Right lobe of liver (tissue), 6 donors: Measurements from ENCODE around the gene PPP6C. TPM values are rescaled to one million over a fixed set of nuclear protein-coding genes. Genes with fewer than 3 reads are reported as not detected.
"Not testable (repeated sequence)": the region's sequence is repeated elsewhere in the genome, so short reads cannot be mapped to it uniquely, and the experiment has no call there.

Experiments used
- ATAC-seq, 4 donors: fragments of 200-7000 bp; cut with Tn5 transposase; one replicate each; pipeline ENCODE4 v1.9.1; 2020; ENCODE audit warnings: mild to moderate bottlenecking in 4 of 4, moderate library complexity in 4 of 4
- DNase-seq, 3 donors: peaks; one replicate each; pipeline ENCODE4 v3.0.0-alpha.2; 2020
- H3K27ac ChIP-seq, 3 donors: fragments of 200-600 bp; one replicate each; pipeline ENCODE4 v1.8.0; 2022
- H3K27me3 ChIP-seq, 2 donors: fragments of 200-600 bp; one replicate each; pipeline ENCODE4 v1.8.0; 2022
- H3K36me3 ChIP-seq, 4 donors: fragments of 200-600 bp; sonication (generic) in 1 of 4; one replicate each; pipeline versions ENCODE4 v1.5.1 to v1.8.0; 2017 to 2022; ENCODE audit warnings: control low read depth in 1 of 4
- H3K4me1 ChIP-seq, 4 donors: fragments of 200-600 bp; sonication (generic) in 1 of 4; one replicate each; pipeline versions ENCODE4 v1.5.1 to v1.8.0; 2017 to 2022; ENCODE audit warnings: control low read depth in 1 of 4
- H3K4me3 ChIP-seq, 3 donors: fragments of 200-600 bp; one replicate each; pipeline ENCODE4 v1.8.0; 2022
- H3K9me3 ChIP-seq, 4 donors: fragments of 200-600 bp; sonication (generic) in 1 of 4; one replicate each; pipeline versions ENCODE4 v1.5.1 to v1.8.0; 2017 to 2022; ENCODE audit warnings: control low read depth in 1 of 4
- POLR2A ChIP-seq: fragments of 450-650 bp; IDR thresholded peaks from one replicate; pipeline ENCODE4 v1.6.1; 2017; ENCODE audit warnings: antibody characterized with exemption, mild to moderate bottlenecking
- WGBS: methylation state at CpG from one replicate; pipeline ENCODE4 v1.1.6; 2018; ENCODE audit warnings: low coverage, low lambda C conversion rate; ENCODE audit not compliant: insufficient coverage; ENCODE audit errors: missing lambda C conversion rate; 5-methylcytosine and 5-hydroxymethylcytosine counted together
- intact Hi-C, 2 donors: fragments of 100-400 bp; cut with DNase I; formaldehyde crosslinking; loops; one replicate each; pipeline versions ENCODE4 v1.11.2 to v1.14.1; 2022
- total RNA-seq, 6 experiments: library from RNA; depleted of rRNA in 2 of 6; stranded (reverse); fragments of >200 nt in 2 of 6; fragmentation: NEBNext Ultra II Directional in 3 of 6; extraction: Animal tissue kit (Norgen Biotek cat#: 25700) in 3 of 6; gene quantifications; one replicate each; pipeline versions ENCODE4 v1.1.0 to v1.2.4, GENCODE V29; 2016 to 2023
- TF ChIP-seq, protein P1 (sequence below), 4 donors: fragments of 200-600 bp in 3 of 4; fragments of 450-650 bp in 1 of 4; IDR thresholded peaks; one replicate each; pipeline versions ENCODE4 v1.5.1 to v1.8.0; 2016 to 2022; ENCODE audit warnings: antibody characterized with exemption in 4 of 4, mild to moderate bottlenecking in 2 of 4
- donor health status: DM: no; HTN: yes; CAD: no.
- donor health status: DM: no; HTN: no; CAD: no.
- donor health status: DM: no; HTN: no; CAD: no.
- donor health status: DM: no; HTN: yes; CAD: no.
- donor health status: DM: no; HTN: yes; CAD: no.

Gene PPP6C
- total RNA-seq, 6 experiments from 2014 or later: 11.8 to 18.6 (median 15.3) TPM

- intact Hi-C loops: no loop called here
- Histone ChIP-seq H3K36me3 (no peaks in the 10 kb centered on the region), H3K27me3 (no peaks in the 10 kb centered on the region), H3K4me1 (peaks cover 0 to 5% (median 0%) of the 10 kb centered on the region in 4 donors), H3K27ac (no peak overlapping the region), H3K4me3 (no peak overlapping the region), H3K9me3 (no peaks in the 10 kb centered on the region)
- DNase-seq (no peak), ATAC-seq (peak in 1 of 4 donors; percentile 46)
- TF ChIP-seq, protein P1, sequence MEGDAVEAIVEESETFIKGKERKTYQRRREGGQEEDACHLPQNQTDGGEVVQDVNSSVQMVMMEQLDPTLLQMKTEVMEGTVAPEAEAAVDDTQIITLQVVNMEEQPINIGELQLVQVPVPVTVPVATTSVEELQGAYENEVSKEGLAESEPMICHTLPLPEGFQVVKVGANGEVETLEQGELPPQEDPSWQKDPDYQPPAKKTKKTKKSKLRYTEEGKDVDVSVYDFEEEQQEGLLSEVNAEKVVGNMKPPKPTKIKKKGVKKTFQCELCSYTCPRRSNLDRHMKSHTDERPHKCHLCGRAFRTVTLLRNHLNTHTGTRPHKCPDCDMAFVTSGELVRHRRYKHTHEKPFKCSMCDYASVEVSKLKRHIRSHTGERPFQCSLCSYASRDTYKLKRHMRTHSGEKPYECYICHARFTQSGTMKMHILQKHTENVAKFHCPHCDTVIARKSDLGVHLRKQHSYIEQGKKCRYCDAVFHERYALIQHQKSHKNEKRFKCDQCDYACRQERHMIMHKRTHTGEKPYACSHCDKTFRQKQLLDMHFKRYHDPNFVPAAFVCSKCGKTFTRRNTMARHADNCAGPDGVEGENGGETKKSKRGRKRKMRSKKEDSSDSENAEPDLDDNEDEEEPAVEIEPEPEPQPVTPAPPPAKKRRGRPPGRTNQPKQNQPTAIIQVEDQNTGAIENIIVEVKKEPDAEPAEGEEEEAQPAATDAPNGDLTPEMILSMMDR (IDR thresholded peaks at IDR 0.05): no peak
- no peak for TF ChIP-seq POLR2A
- WGBS: 74% methylated on average over 4 of the region's 4 CpGs
These were observed 69.8 kb downstream of the PPP6C start for GRCh38 chr9:125119643-125120286.

DNA sequence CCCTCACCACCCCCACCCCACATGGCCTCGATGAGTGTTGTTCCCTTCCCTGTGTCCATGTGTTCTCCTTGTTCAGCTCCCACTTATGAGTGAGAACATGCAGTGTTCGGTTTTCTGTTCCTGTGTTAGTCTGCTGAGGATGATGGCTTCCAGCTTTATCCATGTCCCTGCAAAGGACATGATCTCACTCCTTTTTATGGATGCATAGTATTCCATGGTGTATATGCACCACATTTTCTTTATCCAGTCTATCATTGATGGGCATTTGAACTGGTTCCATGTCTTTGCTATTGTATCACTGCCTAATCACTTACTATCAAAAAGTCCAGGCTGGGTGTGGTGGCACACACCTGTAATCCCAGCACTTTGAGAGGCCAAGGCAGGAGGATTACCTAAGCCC lies 70.9 kb downstream of the PPP6C start:
- H3K36me3 ChIP-seq, H3K4me1 ChIP-seq, DNase-seq, H3K9me3 ChIP-seq, intact Hi-C loops, H3K4me3 ChIP-seq, H3K27ac ChIP-seq, ATAC-seq, H3K27me3 ChIP-seq: not testable (repeated sequence)
- 56% methylated on average over 2 of the region's 2 CpGs for WGBS

- H3K27me3 ChIP-seq, ATAC-seq, H3K9me3 ChIP-seq, H3K4me3 ChIP-seq, intact Hi-C loops, H3K27ac ChIP-seq, DNase-seq, H3K4me1 ChIP-seq, H3K36me3 ChIP-seq: not testable (repeated sequence)
- 94% methylated on average over 4 of the region's 4 CpGs for WGBS
These were observed 75.1 kb downstream of the PPP6C start for GRCh38 chr9:125114503-125114902.

DNA sequence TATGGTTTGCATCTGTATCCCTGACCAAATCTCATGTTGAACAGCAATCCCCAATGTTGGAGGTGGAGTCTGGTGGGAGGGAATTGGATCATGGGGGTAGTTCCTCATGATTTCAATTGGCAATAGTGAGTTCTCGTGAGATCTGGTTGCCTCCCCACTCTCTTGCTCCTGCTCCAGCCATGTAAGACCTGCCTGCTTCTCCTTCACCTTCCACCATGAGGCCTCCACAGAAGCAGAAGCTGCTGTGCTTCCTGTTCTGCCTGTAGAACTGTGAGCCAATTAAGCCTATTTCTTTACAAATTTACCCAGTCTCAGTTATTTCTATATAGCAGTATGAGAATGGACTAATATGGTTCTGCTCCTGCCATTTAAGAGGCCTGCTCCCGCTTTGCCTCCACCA lies 79.1 kb downstream of the PPP6C start:
- Histone ChIP-seq H3K4me3 (no peak overlapping the region), H3K27ac (no peak overlapping the region), H3K27me3 (no peaks in the 10 kb centered on the region), H3K36me3 (no peaks in the 10 kb centered on the region), H3K9me3 (no peaks in the 10 kb centered on the region), H3K4me1 (no peaks in the 10 kb centered on the region)
- DNase-seq (no peak), ATAC-seq (no peak)
- WGBS: 88% methylated on average over 2 of the region's 2 CpGs
- TF ChIP-seq, protein P1 (IDR thresholded peaks at IDR 0.05): no peak
- no peak for TF ChIP-seq POLR2A
- intact Hi-C loops: no loop called here

GRCh38 chr9:125108541-125108940 lies 81.1 kb downstream of the PPP6C start:
- intact Hi-C loops, H3K4me1 ChIP-seq, H3K9me3 ChIP-seq, H3K4me3 ChIP-seq, DNase-seq, H3K27me3 ChIP-seq, H3K27ac ChIP-seq, ATAC-seq, H3K36me3 ChIP-seq: not testable (repeated sequence)
- 100% methylated on average over 3 of the region's 33 CpGs for WGBS

GRCh38 chr9:125106285-125106893 lies 83.2 kb downstream of the PPP6C start:
- H3K9me3 ChIP-seq: no peaks in the 10 kb centered on the region
- ATAC-seq: no peak
- DNase-seq: no peak
- intact Hi-C loops: no loop called here
- H3K27ac ChIP-seq: no peak overlapping the region
- H3K27me3 ChIP-seq: no peaks in the 10 kb centered on the region
- no peaks in the 10 kb centered on the region for H3K36me3 ChIP-seq
- H3K4me3 ChIP-seq: no peak overlapping the region
- TF ChIP-seq, protein P1 (IDR thresholded peaks at IDR 0.05): no peak
- TF ChIP-seq POLR2A: no peak
- no peaks in the 10 kb centered on the region for H3K4me1 ChIP-seq
